ENCODE data around the gene VMAC.

Gene VMAC

GRCh38 chr19:5917431-5918107 lies 12.9 kb downstream of the VMAC start:
- no peaks in the 10 kb centered on the region for H3K9me2 ChIP-seq (replicated peaks; ENCODE audit: insufficient read depth, low read length)
- H4K20me1 ChIP-seq (ENCODE audit: low read depth, low read length): no peaks in the 10 kb centered on the region
- no peak overlapping the region for H3K4me3 ChIP-seq (ENCODE audit: insufficient read depth, low read length, poor library complexity, severe bottlenecking)
- no peak overlapping the region for H2AFZ ChIP-seq (ENCODE audit: low read depth, low read length, severe bottlenecking)
- no peak overlapping the region for H3K9ac ChIP-seq (ENCODE audit: low read length)
- no peaks in the 10 kb centered on the region for H3K9me3 ChIP-seq (ENCODE audit: insufficient read depth, low read length)
- TF ChIP-seq CTCF (IDR thresholded peaks at IDR 0.05; ENCODE audit: insufficient read depth, low read length, poor library complexity, severe bottlenecking) (no peak), EZH2phosphoT487 (conservative IDR thresholded peaks at IDR 0.05; ENCODE audit: low read length) (no peak)
- H3K79me2 ChIP-seq (ENCODE audit: insufficient read depth, low read length): no peaks in the 10 kb centered on the region
- H3K27me3 ChIP-seq (ENCODE audit: low read length): no peaks in the 10 kb centered on the region
- H3F3A ChIP-seq (ENCODE audit: insufficient read depth): no peaks in the 10 kb centered on the region
- H3K36me3 ChIP-seq (ENCODE audit: low read length): no peaks in the 10 kb centered on the region
- no peak overlapping the region for H3K4me2 ChIP-seq (ENCODE audit: low read depth, low read length, poor library complexity, severe bottlenecking)
- no peak overlapping the region for H3K27ac ChIP-seq (ENCODE audit: low read depth, low read length)

GRCh38 chr19:5918463-5919079 lies 13.9 kb downstream of the VMAC start:
- Histone ChIP-seq H3K27me3 (ENCODE audit: low read length) (no peaks in the 10 kb centered on the region), H4K20me1 (ENCODE audit: low read depth, low read length) (no peaks in the 10 kb centered on the region), H3F3A (ENCODE audit: insufficient read depth) (no peaks in the 10 kb centered on the region), H3K36me3 (ENCODE audit: low read length) (no peaks in the 10 kb centered on the region), H3K9me3 (ENCODE audit: insufficient read depth, low read length) (no peaks in the 10 kb centered on the region), H3K4me2 (ENCODE audit: low read depth, low read length, poor library complexity, severe bottlenecking) (no peak overlapping the region), H3K9ac (ENCODE audit: low read length) (no peak overlapping the region), H3K4me3 (ENCODE audit: insufficient read depth, low read length, poor library complexity, severe bottlenecking) (no peak overlapping the region), H2AFZ (ENCODE audit: low read depth, low read length, severe bottlenecking) (no peak overlapping the region), H3K9me2 (replicated peaks; ENCODE audit: insufficient read depth, low read length) (no peaks in the 10 kb centered on the region), H3K27ac (ENCODE audit: low read depth, low read length) (no peak overlapping the region), H3K79me2 (ENCODE audit: insufficient read depth, low read length) (no peaks in the 10 kb centered on the region)
- TF ChIP-seq CTCF (IDR thresholded peaks at IDR 0.05; ENCODE audit: insufficient read depth, low read length, poor library complexity, severe bottlenecking) (no peak), EZH2phosphoT487 (conservative IDR thresholded peaks at IDR 0.05; ENCODE audit: low read length) (no peak)

- Histone ChIP-seq H4K20me1 (ENCODE audit: low read depth, low read length) (no peaks in the 10 kb centered on the region), H3K4me3 (ENCODE audit: insufficient read depth, low read length, poor library complexity, severe bottlenecking) (no peak overlapping the region), H3K27me3 (ENCODE audit: low read length) (no peaks in the 10 kb centered on the region), H3K4me2 (ENCODE audit: low read depth, low read length, poor library complexity, severe bottlenecking) (no peak overlapping the region), H3K36me3 (ENCODE audit: low read length) (0 out of 2 replicates have a peak, but pooled peaks cover 5% of the 10 kb centered on the region), H3K9ac (ENCODE audit: low read length) (no peak overlapping the region), H3F3A (ENCODE audit: insufficient read depth) (no peaks in the 10 kb centered on the region), H3K9me3 (ENCODE audit: insufficient read depth, low read length) (no peaks in the 10 kb centered on the region), H3K27ac (ENCODE audit: low read depth, low read length) (no peak overlapping the region), H3K79me2 (ENCODE audit: insufficient read depth, low read length) (no peaks in the 10 kb centered on the region), H3K9me2 (replicated peaks; ENCODE audit: insufficient read depth, low read length) (no peaks in the 10 kb centered on the region), H2AFZ (ENCODE audit: low read depth, low read length, severe bottlenecking) (no peak overlapping the region)
- TF ChIP-seq CTCF (IDR thresholded peaks at IDR 0.05; ENCODE audit: insufficient read depth, low read length, poor library complexity, severe bottlenecking) (no peak), EZH2phosphoT487 (conservative IDR thresholded peaks at IDR 0.05; ENCODE audit: low read length) (no peak)
These were observed 17.0 kb downstream of the VMAC start for GRCh38 chr19:5921516-5922160.
